GM21367 (cell line): ENCODE results near the gene MYORG.
A peak's percentile ranks its signal among the peaks of the same experiment; 100 is the strongest.

ENCODE experiments used
- ATAC-seq: cut with Tn5 transposase; IDR thresholded peaks from one replicate; pipeline ENCODE4 v1.9.1; 2021; ENCODE audit not compliant: unreplicated experiment

Gene MYORG

GRCh38 chr9:34376596-34377403, at the start of gene MYORG:
MYORG (minus strand) TSS chr9:34376898; CDS start chr9:34372943, 3,955 bp downstream.
- peak; percentile 78 for ATAC-seq

GRCh38 chr9:34419716-34420504, 43.2 kb upstream of the MYORG start:
- no peak for ATAC-seq

GRCh38 chr9:34417734-34418133, 41.0 kb upstream of the MYORG start:
- no peak for ATAC-seq

DNA sequence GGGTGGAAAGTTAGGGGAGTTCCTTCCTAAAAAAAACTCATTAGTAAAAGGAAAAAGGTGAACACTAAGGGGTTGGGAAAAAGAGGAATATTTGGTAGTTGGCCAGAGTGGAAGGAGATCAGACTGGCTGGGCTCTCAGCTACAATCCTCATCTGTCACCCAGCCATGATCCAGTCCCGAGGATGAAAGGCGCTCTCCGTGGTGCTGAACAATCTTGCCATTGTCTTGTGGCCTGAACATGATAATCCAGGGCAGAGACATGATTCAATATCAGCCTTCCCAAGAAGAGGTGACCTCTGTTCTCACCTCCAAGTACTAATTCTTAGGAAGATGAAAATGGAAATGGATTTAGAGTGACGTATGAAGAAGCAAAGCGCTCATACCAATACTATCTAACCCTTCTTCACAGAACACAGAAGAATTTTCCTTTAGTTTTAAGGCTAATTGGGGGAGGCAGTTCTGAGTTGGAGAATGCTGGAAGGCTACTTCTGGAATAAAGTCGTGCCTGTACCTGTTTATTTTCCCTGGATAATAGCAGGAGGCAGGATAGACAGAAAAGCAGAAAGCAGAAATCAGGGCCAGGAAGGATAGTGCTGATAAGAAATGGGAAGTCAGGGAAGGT, 36.6 kb upstream of the MYORG start:
- ATAC-seq = no peak

DNA sequence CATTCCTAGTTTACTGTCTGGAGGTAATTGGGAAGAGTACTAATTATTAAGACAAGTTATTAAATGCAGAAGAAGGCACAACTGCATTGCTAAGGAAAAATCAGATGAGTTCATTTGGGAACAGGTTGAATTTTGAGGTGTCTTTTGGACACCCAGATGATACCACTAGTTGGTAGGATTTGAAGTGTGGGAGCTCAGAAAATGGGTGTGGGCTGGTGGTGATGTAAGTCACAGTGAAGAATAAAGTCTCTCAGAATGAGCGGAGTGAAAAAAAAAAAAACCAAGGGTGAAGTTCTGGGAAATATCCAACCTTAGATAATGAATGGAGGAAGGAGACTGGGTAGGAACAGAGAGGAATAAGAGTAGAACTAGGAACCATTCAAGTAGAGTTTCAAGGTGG, 35.6 kb upstream of the MYORG start:
- ATAC-seq = no peak

DNA sequence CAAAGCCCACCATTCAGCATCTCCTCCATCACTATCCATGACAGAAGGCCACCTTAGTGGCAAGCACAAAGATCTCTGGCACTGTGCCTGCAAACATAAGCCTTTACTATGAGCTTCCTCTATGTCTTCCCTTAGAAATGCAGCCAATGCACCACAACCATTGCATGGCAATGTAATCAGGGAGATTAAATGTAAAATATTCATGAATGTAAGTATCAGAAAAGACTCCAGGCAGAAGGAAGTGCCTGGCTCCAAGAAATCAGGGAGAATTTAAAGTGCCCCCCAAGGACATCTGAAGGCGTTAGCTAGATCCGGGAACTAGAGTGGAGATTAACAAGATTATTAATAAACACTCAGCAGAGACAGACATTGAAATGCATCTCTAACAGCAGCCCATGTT, 32.5 kb upstream of the MYORG start:
- no peak for ATAC-seq

DNA sequence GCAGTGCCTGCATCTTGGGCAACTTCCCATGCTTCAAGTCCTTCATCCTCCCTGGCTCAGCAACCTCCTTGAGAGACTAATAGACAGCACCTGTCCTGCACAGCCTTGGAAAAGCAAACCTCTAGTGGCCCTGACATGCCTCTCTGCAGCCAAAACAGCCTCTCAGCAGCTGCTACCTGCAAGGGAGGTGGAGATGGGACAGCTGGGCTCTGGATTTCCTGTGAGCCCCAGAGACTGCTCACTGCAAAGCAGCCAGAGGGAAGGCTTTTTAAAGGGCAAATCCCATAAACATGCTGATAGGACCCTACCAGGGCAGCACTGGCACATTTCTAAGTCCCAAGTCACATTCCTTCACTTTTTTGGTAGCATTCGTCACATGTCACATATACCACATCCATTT, 31.5 kb upstream of the MYORG start:
- ATAC-seq = no peak

DNA sequence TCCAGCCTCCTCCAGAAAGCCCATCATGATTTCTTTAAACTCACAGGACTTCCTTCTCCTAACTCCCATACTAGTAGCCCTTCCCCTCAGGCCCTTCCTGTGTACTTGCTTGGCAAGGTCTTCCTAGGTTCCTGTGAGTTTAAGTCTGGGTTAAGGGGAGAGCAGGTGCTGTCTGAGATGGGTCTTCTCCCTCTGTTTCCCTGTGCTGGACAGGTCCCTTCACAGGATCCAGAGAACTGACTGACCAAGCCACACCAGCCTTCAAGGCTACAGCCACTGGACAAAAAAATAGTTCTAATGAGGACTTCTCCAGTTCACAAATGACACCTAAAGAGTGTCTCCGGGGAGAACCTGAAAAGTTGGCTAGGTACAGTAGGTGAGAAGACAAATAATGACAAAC, 29.5 kb upstream of the MYORG start:
- ATAC-seq = no peak

DNA sequence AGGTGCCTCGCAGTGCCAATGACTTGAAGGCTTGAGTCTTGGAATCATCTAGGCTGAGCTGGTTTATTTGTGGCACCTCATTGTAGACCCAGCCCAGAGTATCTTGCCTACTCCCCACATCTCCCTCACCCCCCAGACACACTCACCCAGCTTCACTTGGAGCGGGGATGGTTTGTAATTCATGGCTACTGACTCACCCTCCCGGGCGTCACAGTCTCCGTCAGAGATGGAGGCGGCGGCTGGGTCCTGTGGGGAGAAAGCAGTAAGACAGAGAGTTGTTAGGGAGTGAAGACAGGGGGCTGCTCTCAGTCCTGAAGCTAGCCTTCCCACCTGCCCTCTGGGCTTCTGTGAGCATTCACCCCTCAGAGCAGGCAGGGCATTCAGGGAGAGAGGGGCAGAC, 29.0 kb upstream of the MYORG start:
- no peak for ATAC-seq

GRCh38 chr9:34403554-34404380, 27.1 kb upstream of the MYORG start:
- ATAC-seq = no peak

GRCh38 chr9:34400686-34401602, 24.2 kb upstream of the MYORG start:
- ATAC-seq = no peak

GRCh38 chr9:34400275-34400674, 23.6 kb upstream of the MYORG start:
- no peak for ATAC-seq

- ATAC-seq = no peak
Measured at GRCh38 chr9:34399729-34400128, 23.0 kb upstream of the MYORG start.

- no peak for ATAC-seq
Measured at GRCh38 chr9:34398875-34399274, 22.2 kb upstream of the MYORG start.

DNA sequence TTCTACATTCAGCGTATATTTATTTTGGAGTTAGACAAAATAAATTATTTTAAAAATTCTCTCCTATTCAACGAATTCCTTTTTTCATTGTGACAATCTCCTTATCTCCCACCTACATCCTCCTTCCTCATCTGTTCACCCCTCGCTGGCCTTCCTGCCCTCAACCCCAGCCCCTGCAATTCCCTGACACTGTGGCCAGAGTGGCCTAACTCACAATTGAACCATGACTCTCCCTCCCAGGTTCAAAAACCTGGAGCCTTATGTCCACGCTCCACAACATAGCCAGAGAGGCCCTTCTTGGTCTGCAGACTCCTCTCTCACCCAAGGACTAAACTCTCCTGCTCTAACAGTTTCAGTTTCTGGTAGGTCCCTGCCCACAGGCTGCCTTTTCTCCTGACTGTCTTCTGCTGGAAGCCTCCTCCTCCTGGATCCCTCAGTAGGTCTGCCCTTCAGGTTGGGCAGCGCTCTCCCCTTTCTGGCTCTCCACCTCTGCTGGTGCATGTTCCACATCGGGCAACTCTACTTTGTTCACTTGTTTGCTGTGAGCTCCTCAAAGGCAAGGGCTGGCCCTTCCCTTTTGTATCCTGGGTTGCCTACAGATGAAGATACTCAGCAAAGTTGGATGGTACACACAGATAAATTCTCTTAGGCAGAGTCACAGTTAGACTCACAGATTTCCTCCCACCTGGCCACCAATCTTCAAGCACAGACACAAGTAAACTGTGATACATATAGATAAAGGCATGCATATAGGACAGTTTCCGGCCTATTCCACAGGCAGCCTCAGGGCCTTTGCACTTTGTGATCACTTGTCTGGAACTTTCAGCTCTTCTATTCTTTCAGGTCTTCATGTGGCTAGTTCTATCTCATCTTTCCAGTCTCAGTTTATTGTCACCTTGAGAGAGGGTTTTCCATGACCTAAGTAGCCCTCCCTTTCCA, 19.8 kb upstream of the MYORG start:
- no peak for ATAC-seq

DNA sequence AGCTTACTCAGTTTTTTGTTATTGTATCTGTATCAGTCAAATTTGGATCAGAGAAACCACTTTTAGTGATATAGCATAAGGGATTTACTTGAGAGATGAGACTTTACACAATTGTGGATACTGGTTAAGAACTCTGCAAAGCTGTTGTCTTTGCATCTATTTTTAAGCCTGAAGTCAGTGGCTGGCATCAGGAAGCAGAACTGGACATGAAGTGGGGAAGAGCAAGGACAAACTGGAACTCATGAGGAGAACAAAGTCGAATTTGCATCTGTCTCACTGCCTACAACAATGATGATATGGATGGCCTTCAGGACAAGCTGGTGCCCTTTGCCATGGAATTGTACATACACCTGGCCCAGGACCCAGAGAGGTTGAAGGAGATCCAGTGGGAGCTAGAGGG, 15.8 kb upstream of the MYORG start:
- no peak for ATAC-seq

DNA sequence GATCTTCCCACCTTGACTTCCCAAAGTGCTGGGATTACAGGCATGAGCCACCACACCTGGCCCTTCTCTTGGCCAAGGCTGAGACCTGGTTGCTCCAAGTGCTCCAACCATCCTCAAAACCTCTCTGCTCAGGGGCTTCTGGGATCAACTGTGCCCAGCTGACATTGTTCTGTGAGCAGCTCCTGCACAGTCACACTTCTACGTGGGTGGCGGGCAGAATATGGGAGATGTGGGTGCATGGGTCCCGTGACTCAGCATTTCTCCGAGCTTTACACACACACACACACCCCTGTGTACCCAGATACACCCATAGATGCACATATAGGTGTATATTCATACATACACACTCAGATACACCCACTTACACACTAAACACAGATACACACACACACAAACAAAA, 10.5 kb upstream of the MYORG start:
- ATAC-seq = no peak

- ATAC-seq = no peak
Measured at GRCh38 chr9:34386656-34387055, 10.0 kb upstream of the MYORG start.
